MM.1S (cell line): ENCODE measurements around the gene MIPOL1.

ENCODE experiments used
- DNase-seq: peaks from one replicate; pipeline ENCODE4 v3.0.0-alpha.2; 2015
- H2AFZ ChIP-seq: fragments of 300-600 bp; sonication (generic); 2 replicates; pipeline ENCODE4 v1.6.0; 2016; ENCODE audit warnings: antibody characterized with exemption, low read length
- H3F3A ChIP-seq: fragments of 300-600 bp; sonication (generic); 2 replicates; pipeline ENCODE4 v1.6.1; 2016; ENCODE audit warnings: mild to moderate bottlenecking, antibody characterized with exemption, low read length, moderate library complexity, mixed read lengths; ENCODE audit not compliant: insufficient read depth
- H3K27ac ChIP-seq: fragments of 300-600 bp; sonication (generic); 2 replicates; pipeline ENCODE4 v1.5.1; 2016; ENCODE audit warnings: mild to moderate bottlenecking, low read length
- H3K27me3 ChIP-seq: fragments of 300-600 bp; sonication (generic); replicated peaks from 2 replicates; pipeline ENCODE4 v1.6.0; 2016; ENCODE audit warnings: low read length; ENCODE audit not compliant: insufficient read depth
- H3K36me3 ChIP-seq: fragments of 300-600 bp; sonication (generic); replicated peaks from 2 replicates; pipeline ENCODE4 v1.6.1; 2016; ENCODE audit warnings: mild to moderate bottlenecking, low read length, mixed read lengths; ENCODE audit not compliant: insufficient read depth
- H3K4me1 ChIP-seq: fragments of 300-600 bp; sonication (generic); 2 replicates; pipeline ENCODE4 v1.6.1; 2016; ENCODE audit warnings: low read length, mixed read lengths
- H3K4me2 ChIP-seq: fragments of 300-600 bp; sonication (generic); 2 replicates; pipeline ENCODE4 v1.6.0; 2016; ENCODE audit warnings: low read depth, low read length
- H3K4me3 ChIP-seq: fragments of 300-600 bp; sonication (generic); 2 replicates; pipeline ENCODE4 v1.5.1; 2016; ENCODE audit warnings: low read length, mixed read lengths
- H3K79me2 ChIP-seq: fragments of 300-600 bp; sonication (generic); 2 replicates; pipeline ENCODE4 v1.6.1; 2016; ENCODE audit warnings: mixed run types, low read length, mixed read lengths
- H3K9ac ChIP-seq: fragments of 300-600 bp; sonication (generic); 2 replicates; pipeline ENCODE4 v1.6.1; 2016; ENCODE audit warnings: low read length, mixed read lengths
- H3K9me2 ChIP-seq: fragments of 300-600 bp; sonication (generic); replicated peaks from 2 replicates; pipeline ENCODE4 v1.6.1; 2016; ENCODE audit warnings: mild to moderate bottlenecking, low read length, mixed read lengths; ENCODE audit not compliant: insufficient read depth
- H3K9me3 ChIP-seq: fragments of 300-600 bp; sonication (generic); replicated peaks from 2 replicates; pipeline ENCODE4 v1.6.1; 2016; ENCODE audit warnings: mild to moderate bottlenecking, low read length, mixed read lengths; ENCODE audit not compliant: insufficient read depth
- H4K20me1 ChIP-seq: fragments of 300-600 bp; sonication (generic); 2 replicates; pipeline ENCODE4 v1.6.1; 2016; ENCODE audit warnings: mild to moderate bottlenecking, low read length, moderate library complexity, mixed read lengths; ENCODE audit not compliant: insufficient read depth
- EZH2 ChIP-seq: fragments of 300-600 bp; sonication (generic); optimal IDR thresholded peaks from 2 replicates; pipeline ENCODE3; 2017; ENCODE audit warnings: low read depth, mild to moderate bottlenecking, antibody characterized with exemption, low read length, mixed read lengths
- EZH2phosphoT487 ChIP-seq: fragments of 300-600 bp; sonication (generic); IDR thresholded peaks from 2 replicates; pipeline ENCODE4 v1.6.1; 2018; ENCODE audit warnings: antibody characterized with exemption, low read length
- TF ChIP-seq, protein P1 (sequence below): fragments of 300-600 bp; sonication (generic); IDR thresholded peaks from 2 replicates; pipeline ENCODE4 v1.5.1; 2016; ENCODE audit warnings: antibody characterized with exemption, low read length, mixed read lengths

The MIPOL1 gene

DNA sequence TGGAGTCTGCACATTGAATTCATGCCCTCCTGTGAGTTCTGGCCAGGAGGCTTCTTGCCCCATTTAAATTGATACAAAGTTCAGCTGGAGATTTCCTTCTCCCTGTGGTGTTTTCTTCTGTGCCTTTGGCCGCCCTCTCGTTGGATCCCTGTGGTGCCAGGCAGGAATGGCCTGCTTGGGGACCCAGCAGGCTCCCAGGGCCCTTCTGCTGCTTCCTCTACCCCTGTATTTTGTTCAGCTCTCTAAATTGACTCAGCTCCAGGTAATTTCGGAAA is 200.1 kb downstream of the MIPOL1 start:
- no peaks in the 10 kb centered on the region for H4K20me1 ChIP-seq
- H3K9ac ChIP-seq: no peak overlapping the region
- peaks cover 2% of the 10 kb centered on the region; the same call in 1 of the 2 replicates for H3K4me1 ChIP-seq
- H3K9me3 ChIP-seq: no peaks in the 10 kb centered on the region
- no peaks in the 10 kb centered on the region for H3K9me2 ChIP-seq
- no peaks in the 10 kb centered on the region for H3K27me3 ChIP-seq
- no peak overlapping the region for H3K27ac ChIP-seq
- no peak overlapping the region for H3K4me3 ChIP-seq
- no peak for DNase-seq
- no peaks in the 10 kb centered on the region for H3F3A ChIP-seq
- no peaks in the 10 kb centered on the region for H3K36me3 ChIP-seq
- H3K4me2 ChIP-seq: no peak overlapping the region
- H3K79me2 ChIP-seq: no peaks in the 10 kb centered on the region
- no peak overlapping the region for H2AFZ ChIP-seq
- TF ChIP-seq EZH2 (no peak), EZH2phosphoT487 (no peak)
- TF ChIP-seq, protein P1, sequence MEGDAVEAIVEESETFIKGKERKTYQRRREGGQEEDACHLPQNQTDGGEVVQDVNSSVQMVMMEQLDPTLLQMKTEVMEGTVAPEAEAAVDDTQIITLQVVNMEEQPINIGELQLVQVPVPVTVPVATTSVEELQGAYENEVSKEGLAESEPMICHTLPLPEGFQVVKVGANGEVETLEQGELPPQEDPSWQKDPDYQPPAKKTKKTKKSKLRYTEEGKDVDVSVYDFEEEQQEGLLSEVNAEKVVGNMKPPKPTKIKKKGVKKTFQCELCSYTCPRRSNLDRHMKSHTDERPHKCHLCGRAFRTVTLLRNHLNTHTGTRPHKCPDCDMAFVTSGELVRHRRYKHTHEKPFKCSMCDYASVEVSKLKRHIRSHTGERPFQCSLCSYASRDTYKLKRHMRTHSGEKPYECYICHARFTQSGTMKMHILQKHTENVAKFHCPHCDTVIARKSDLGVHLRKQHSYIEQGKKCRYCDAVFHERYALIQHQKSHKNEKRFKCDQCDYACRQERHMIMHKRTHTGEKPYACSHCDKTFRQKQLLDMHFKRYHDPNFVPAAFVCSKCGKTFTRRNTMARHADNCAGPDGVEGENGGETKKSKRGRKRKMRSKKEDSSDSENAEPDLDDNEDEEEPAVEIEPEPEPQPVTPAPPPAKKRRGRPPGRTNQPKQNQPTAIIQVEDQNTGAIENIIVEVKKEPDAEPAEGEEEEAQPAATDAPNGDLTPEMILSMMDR: no peak

DNA sequence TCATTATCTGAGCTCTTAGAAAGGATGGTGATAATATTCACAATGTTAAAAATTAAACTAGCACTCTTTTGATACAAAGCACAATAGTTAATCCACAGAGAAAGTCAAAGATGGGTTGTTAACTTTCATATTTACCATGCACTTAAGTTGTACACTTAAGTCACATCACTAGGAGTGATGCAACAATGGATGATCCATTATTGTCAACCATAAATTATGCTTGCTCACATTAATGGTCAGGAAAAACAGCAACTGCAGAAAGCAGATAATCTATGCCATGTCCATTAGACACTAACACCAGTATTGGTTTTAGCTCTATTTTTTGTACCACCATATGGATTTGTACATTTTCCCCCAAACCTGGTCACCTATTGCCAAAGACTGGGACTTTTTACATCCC is 201.8 kb downstream of the MIPOL1 start:
- no peaks in the 10 kb centered on the region for H3K36me3 ChIP-seq
- H3K4me3 ChIP-seq: no peak overlapping the region
- no peaks in the 10 kb centered on the region for H3K27me3 ChIP-seq
- H3K27ac ChIP-seq: no peak overlapping the region
- DNase-seq: no peak
- H3K79me2 ChIP-seq: no peaks in the 10 kb centered on the region
- TF ChIP-seq, protein P1: no peak
- TF ChIP-seq EZH2phosphoT487 (no peak), EZH2 (no peak)
- no peaks in the 10 kb centered on the region for H3K9me2 ChIP-seq
- H3K9ac ChIP-seq: no peak overlapping the region
- H2AFZ ChIP-seq: no peak overlapping the region
- no peaks in the 10 kb centered on the region for H3F3A ChIP-seq
- H3K4me2 ChIP-seq: no peak overlapping the region
- H3K9me3 ChIP-seq: no peaks in the 10 kb centered on the region
- H4K20me1 ChIP-seq: no peaks in the 10 kb centered on the region
- no peaks in the 10 kb centered on the region for H3K4me1 ChIP-seq

DNA sequence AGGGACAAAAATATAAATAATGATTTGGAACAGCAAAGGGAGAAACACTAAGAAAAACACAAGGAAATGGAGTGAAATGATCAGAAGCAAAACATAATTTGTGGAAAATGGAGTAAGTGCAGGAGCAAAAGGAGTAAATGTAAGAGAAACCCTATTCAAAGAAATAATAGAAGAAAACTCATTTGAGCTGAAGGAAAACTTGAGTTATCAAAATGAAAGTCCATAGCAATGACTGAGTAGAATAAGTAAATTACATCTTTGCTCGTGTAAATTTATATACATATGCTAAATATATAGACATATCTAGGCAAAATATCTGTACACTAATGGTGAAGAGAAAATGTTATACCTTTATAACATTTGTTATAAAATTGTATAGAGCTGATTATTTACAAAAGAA is 203.4 kb downstream of the MIPOL1 start:
- Histone ChIP-seq H4K20me1 (no peaks in the 10 kb centered on the region), H3K27me3 (no peaks in the 10 kb centered on the region), H3K79me2 (no peaks in the 10 kb centered on the region), H3K36me3 (no peaks in the 10 kb centered on the region), H3K4me3 (no peak overlapping the region), H3K4me1 (no peaks in the 10 kb centered on the region), H3K4me2 (no peak overlapping the region), H3K9ac (no peak overlapping the region), H3K27ac (no peak overlapping the region), H3K9me2 (no peaks in the 10 kb centered on the region), H3K9me3 (no peaks in the 10 kb centered on the region), H2AFZ (no peak overlapping the region), H3F3A (no peaks in the 10 kb centered on the region)
- no peak for DNase-seq
- TF ChIP-seq, protein P1: no peak
- TF ChIP-seq EZH2phosphoT487: no peak
- no peak for TF ChIP-seq EZH2
